SK-N-SH treated with all-trans-retinoic acid at 6 μM for 48 hours (cell line): ENCODE measurements around the gene GPC3.

Experiments
- ATAC-seq: fragments of 200-7000 bp; cut with Tn5 transposase; 3 replicates; pipeline ENCODE4 v1.9.1; 2020; ENCODE audit warnings: mild to moderate bottlenecking, moderate library complexity
- ARNTL ChIP-seq: fragments of 450-650 bp; formaldehyde crosslinking; IDR thresholded peaks from 2 replicates; pipeline ENCODE4 v1.5.0; 2020; ENCODE audit warnings: low read depth, mild to moderate bottlenecking, moderate library complexity, borderline replicate concordance
- BACH2 ChIP-seq: fragments of 250-450 bp; sonication (Bioruptor Pico); IDR thresholded peaks from 2 replicates; pipeline ENCODE4 v1.9.0; 2021; ENCODE audit warnings: mild to moderate bottlenecking, borderline replicate concordance
- CSDC2 ChIP-seq: fragments of 250-450 bp; sonication (Bioruptor Pico); IDR thresholded peaks from 2 replicates; pipeline ENCODE4 v1.5.0; 2020; ENCODE audit warnings: mild to moderate bottlenecking, moderate library complexity
- CSRNP3 ChIP-seq: fragments of 250-450 bp; sonication (Bioruptor Pico); IDR thresholded peaks from 2 replicates; pipeline ENCODE4 v1.5.1; 2021; ENCODE audit warnings: mild to moderate bottlenecking, moderate library complexity
- ESRRG ChIP-seq: fragments of 250-450 bp; sonication (Bioruptor Pico); IDR thresholded peaks from 2 replicates; pipeline ENCODE4 v1.6.1; 2021; ENCODE audit warnings: mild to moderate bottlenecking
- GLIS3 ChIP-seq: fragments of 250-450 bp; sonication (Bioruptor Pico); IDR thresholded peaks from 2 replicates; pipeline ENCODE4 v1.5.0; 2020; ENCODE audit warnings: mild to moderate bottlenecking, moderate library complexity
- ISL1 ChIP-seq: fragments of 250-450 bp; sonication (Bioruptor Pico); IDR thresholded peaks from 2 replicates; pipeline ENCODE4 v2.1.2; 2022; ENCODE audit warnings: mild to moderate bottlenecking, moderate library complexity
- OSR1 ChIP-seq: fragments of 250-450 bp; sonication (Bioruptor Pico); IDR thresholded peaks from 2 replicates; pipeline ENCODE4 v1.8.0; 2022; ENCODE audit warnings: moderate library complexity, mild to moderate bottlenecking, inconsistent platforms
- PATZ1 ChIP-seq: fragments of 250-450 bp; sonication (Bioruptor Pico); IDR thresholded peaks from 2 replicates; pipeline ENCODE4 v1.8.0; 2020; ENCODE audit warnings: mild to moderate bottlenecking, moderate library complexity, borderline replicate concordance
- POU6F1 ChIP-seq: fragments of 250-450 bp; sonication (Bioruptor Pico); IDR thresholded peaks from 2 replicates; pipeline ENCODE4 v1.8.0; 2021; ENCODE audit warnings: low read depth, mild to moderate bottlenecking, moderate library complexity, borderline replicate concordance
- PPARA ChIP-seq: fragments of 250-450 bp; sonication (Bioruptor Pico); IDR thresholded peaks from 2 replicates; pipeline ENCODE4 v1.5.0; 2020; ENCODE audit warnings: mild to moderate bottlenecking, borderline replicate concordance
- RARB ChIP-seq: fragments of 250-450 bp; sonication (Bioruptor Pico); IDR thresholded peaks from 2 replicates; pipeline ENCODE4 v1.8.0; 2021; ENCODE audit warnings: mild to moderate bottlenecking, moderate library complexity
- SNAI2 ChIP-seq: fragments of 250-450 bp; sonication (Bioruptor Pico); IDR thresholded peaks from 2 replicates; pipeline ENCODE4 v1.5.0; 2020; ENCODE audit warnings: mild to moderate bottlenecking, moderate library complexity
- TCF4 ChIP-seq: fragments of 250-450 bp; sonication (Bioruptor Pico); IDR thresholded peaks from 2 replicates; pipeline ENCODE4 v1.8.0; 2021; ENCODE audit warnings: mild to moderate bottlenecking, moderate library complexity, borderline replicate concordance
- TOX ChIP-seq: fragments of 250-450 bp; sonication (Bioruptor Pico); IDR thresholded peaks from 2 replicates; pipeline ENCODE4 v1.8.0; 2021; ENCODE audit warnings: mild to moderate bottlenecking, moderate library complexity, borderline replicate concordance
- TSHZ2 ChIP-seq: fragments of 250-450 bp; sonication (Bioruptor Pico); IDR thresholded peaks from 2 replicates; pipeline ENCODE4 v1.5.0; 2020; ENCODE audit warnings: mild to moderate bottlenecking, moderate library complexity
- ZC3H10 ChIP-seq: fragments of 250-450 bp; sonication (Bioruptor Pico); IDR thresholded peaks from 2 replicates; pipeline ENCODE4 v1.5.1; 2021; ENCODE audit warnings: mild to moderate bottlenecking, moderate library complexity
- ZFP30 ChIP-seq: fragments of 450-650 bp; formaldehyde crosslinking; IDR thresholded peaks from 2 replicates; pipeline ENCODE4 v1.5.0; 2022; ENCODE audit warnings: mild to moderate bottlenecking, moderate library complexity
- ZNF565 ChIP-seq: fragments of 450-650 bp; formaldehyde crosslinking; conservative IDR thresholded peaks from 2 replicates; pipeline ENCODE4 v1.5.0; 2020; ENCODE audit warnings: low read depth, mild to moderate bottlenecking, moderate library complexity
- ZNF70 ChIP-seq: fragments of 450-650 bp; formaldehyde crosslinking; IDR thresholded peaks from 2 replicates; pipeline ENCODE4 v1.5.0; 2020; ENCODE audit warnings: mild to moderate bottlenecking, moderate library complexity
- ZNF8 ChIP-seq: fragments of 450-650 bp; formaldehyde crosslinking; IDR thresholded peaks from 2 replicates; pipeline ENCODE4 v1.5.0; 2020; ENCODE audit warnings: mild to moderate bottlenecking, moderate library complexity
- TF ChIP-seq, protein P1 (sequence below): fragments of 250-450 bp; sonication (Bioruptor Pico); IDR thresholded peaks from 2 replicates; pipeline ENCODE4 v1.5.1; 2020; ENCODE audit warnings: low read depth, mild to moderate bottlenecking, moderate library complexity

The GPC3 gene

GRCh38 chrX:133926809-133927208 is 58.6 kb downstream of the GPC3 start (continued):
- TF ChIP-seq ZC3H10 (no peak), TCF4 (CRISPR knock-in tag) (no peak), BACH2 (CRISPR knock-in tag) (no peak), RARB (CRISPR knock-in tag) (no peak), CSDC2 (no peak), ZNF70 (no peak), OSR1 (no peak), ESRRG (CRISPR knock-in tag) (no peak)

DNA sequence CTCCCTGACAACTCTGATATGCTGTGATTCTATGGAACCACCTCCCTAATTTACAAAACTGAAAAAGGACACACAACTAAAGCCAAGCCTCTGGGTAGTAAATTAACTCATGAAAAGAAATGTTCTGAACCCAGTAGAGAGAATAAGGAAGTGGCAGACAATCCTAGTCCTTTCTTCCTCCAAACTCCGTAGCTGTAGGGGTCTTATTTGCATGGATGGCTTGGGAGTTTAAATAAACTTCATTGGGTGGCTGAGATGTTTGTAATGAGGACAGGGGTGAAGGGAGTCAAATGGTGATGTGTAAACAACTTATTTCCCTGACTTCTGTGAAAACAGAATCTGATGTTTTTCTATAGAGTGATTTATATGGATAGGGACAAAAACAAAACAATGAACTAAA is 59.3 kb downstream of the GPC3 start:
- TF ChIP-seq PPARA (CRISPR knock-in tag) = no peak
- no peak for TF ChIP-seq ZC3H10
- TF ChIP-seq CSDC2 = no peak
- no peak for TF ChIP-seq BACH2 (CRISPR knock-in tag)
- TF ChIP-seq ZFP30 = no peak
- no peak for TF ChIP-seq OSR1
- TF ChIP-seq SNAI2 (CRISPR knock-in tag) = no peak
- no peak for TF ChIP-seq POU6F1 (CRISPR knock-in tag)
- no peak for TF ChIP-seq TSHZ2 (CRISPR knock-in tag)
- no peak for TF ChIP-seq PATZ1 (CRISPR knock-in tag)
- TF ChIP-seq TOX (CRISPR knock-in tag) = no peak
- TF ChIP-seq RARB (CRISPR knock-in tag) = no peak
- ATAC-seq = no peak

DNA sequence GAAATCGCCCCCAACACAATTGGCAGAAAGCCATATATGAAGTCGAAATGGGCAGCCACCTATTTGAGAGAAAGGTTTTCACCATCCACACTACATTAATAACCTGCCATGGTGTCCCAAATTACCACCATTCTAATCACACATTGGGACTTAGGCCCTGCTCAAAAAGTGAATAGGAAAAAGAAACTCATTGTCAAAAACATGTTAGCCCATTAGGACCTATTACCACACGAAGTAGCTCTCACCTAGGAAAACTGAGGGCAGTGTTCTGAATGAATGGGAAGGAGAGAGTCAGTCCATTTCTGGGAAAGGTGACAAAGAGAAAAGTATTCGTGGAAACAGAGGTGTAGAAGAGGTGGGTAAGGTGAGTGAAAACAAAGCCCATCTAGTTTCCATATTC is 60.8 kb downstream of the GPC3 start:
- ATAC-seq = no peak
- TF ChIP-seq GLIS3 (no peak), CSRNP3 (CRISPR knock-in tag) (no peak), TOX (CRISPR knock-in tag) (no peak), PPARA (CRISPR knock-in tag) (no peak), TSHZ2 (CRISPR knock-in tag) (no peak), OSR1 (no peak)
- TF ChIP-seq, all 23 proteins: peak for 0

GRCh38 chrX:133923548-133923947 is 61.8 kb downstream of the GPC3 start:
- no peak for ATAC-seq
- TF ChIP-seq ZFP30 (no peak), ZNF565 (CRISPR knock-in tag) (no peak), ISL1 (CRISPR knock-in tag) (no peak), TCF4 (CRISPR knock-in tag) (no peak), SNAI2 (CRISPR knock-in tag) (no peak), CSDC2 (no peak), RARB (CRISPR knock-in tag) (no peak), ZNF8 (no peak), OSR1 (no peak), ESRRG (CRISPR knock-in tag) (no peak), POU6F1 (CRISPR knock-in tag) (no peak), PPARA (CRISPR knock-in tag) (no peak), BACH2 (CRISPR knock-in tag) (no peak), ARNTL (CRISPR knock-in tag) (no peak), TOX (CRISPR knock-in tag) (no peak)
- TF ChIP-seq, protein P1, sequence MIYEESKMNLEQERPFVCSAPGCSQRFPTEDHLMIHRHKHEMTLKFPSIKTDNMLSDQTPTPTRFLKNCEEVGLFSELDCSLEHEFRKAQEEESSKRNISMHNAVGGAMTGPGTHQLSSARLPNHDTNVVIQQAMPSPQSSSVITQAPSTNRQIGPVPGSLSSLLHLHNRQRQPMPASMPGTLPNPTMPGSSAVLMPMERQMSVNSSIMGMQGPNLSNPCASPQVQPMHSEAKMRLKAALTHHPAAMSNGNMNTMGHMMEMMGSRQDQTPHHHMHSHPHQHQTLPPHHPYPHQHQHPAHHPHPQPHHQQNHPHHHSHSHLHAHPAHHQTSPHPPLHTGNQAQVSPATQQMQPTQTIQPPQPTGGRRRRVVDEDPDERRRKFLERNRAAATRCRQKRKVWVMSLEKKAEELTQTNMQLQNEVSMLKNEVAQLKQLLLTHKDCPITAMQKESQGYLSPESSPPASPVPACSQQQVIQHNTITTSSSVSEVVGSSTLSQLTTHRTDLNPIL = no peak
